ENCODE measurements around the gene MYO1E.

Gene MYO1E

GRCh38 chr15:59259137-59259943 is 113.3 kb downstream of the MYO1E start:
- DNase-seq (ENCODE audit: low spot score) = no peak

- no peak for DNase-seq (ENCODE audit: low spot score)
Measured at GRCh38 chr15:59258317-59258716, 114.4 kb downstream of the MYO1E start.

- no peak for DNase-seq (ENCODE audit: low spot score)
Measured at GRCh38 chr15:59257140-59257539, 115.5 kb downstream of the MYO1E start.

- DNase-seq (ENCODE audit: low spot score) = no peak
Measured at GRCh38 chr15:59256482-59256881, 116.2 kb downstream of the MYO1E start.

- no peak for DNase-seq (ENCODE audit: low spot score)
Measured at GRCh38 chr15:59255680-59256336, 116.9 kb downstream of the MYO1E start.

GRCh38 chr15:59252137-59252536 is 120.5 kb downstream of the MYO1E start:
- DNase-seq (ENCODE audit: low spot score) = no peak

- no peak for DNase-seq (ENCODE audit: low spot score)
Measured at GRCh38 chr15:59251001-59251845, 121.4 kb downstream of the MYO1E start.

GRCh38 chr15:59250249-59250648 is 122.4 kb downstream of the MYO1E start:
- DNase-seq (ENCODE audit: low spot score) = no peak

GRCh38 chr15:59249816-59250215 is 122.9 kb downstream of the MYO1E start:
- no peak for DNase-seq (ENCODE audit: low spot score)

GRCh38 chr15:59247364-59247763 is 125.3 kb downstream of the MYO1E start:
- peak; percentile 58 for DNase-seq (ENCODE audit: low spot score)

GRCh38 chr15:59245559-59245958 is 127.1 kb downstream of the MYO1E start:
- no peak for DNase-seq (ENCODE audit: low spot score)

GRCh38 chr15:59244337-59244736 is 128.3 kb downstream of the MYO1E start:
- no peak for DNase-seq (ENCODE audit: low spot score)

- DNase-seq (ENCODE audit: low spot score) = no peak
Measured at GRCh38 chr15:59243622-59244021, 129.0 kb downstream of the MYO1E start.

- no peak for DNase-seq (ENCODE audit: low spot score)
Measured at GRCh38 chr15:59242649-59243048, 130.0 kb downstream of the MYO1E start.

- no peak for DNase-seq (ENCODE audit: low spot score)
Measured at GRCh38 chr15:59240036-59240435, 132.6 kb downstream of the MYO1E start.

- no peak for DNase-seq (ENCODE audit: low spot score)
Measured at GRCh38 chr15:59237924-59238331, 134.7 kb downstream of the MYO1E start.

- DNase-seq (ENCODE audit: low spot score) = no peak
Measured at GRCh38 chr15:59237119-59237855, 135.4 kb downstream of the MYO1E start.

- DNase-seq (ENCODE audit: low spot score) = no peak
Measured at GRCh38 chr15:59236394-59236793, 136.3 kb downstream of the MYO1E start.

- no peak for DNase-seq (ENCODE audit: low spot score)
Measured at GRCh38 chr15:59232476-59232875, 140.2 kb downstream of the MYO1E start.

GRCh38 chr15:59230531-59231055 is 142.1 kb downstream of the MYO1E start:
- no peak for DNase-seq (ENCODE audit: low spot score)

- no peak for DNase-seq (ENCODE audit: low spot score)
Measured at GRCh38 chr15:59229453-59229852, 143.2 kb downstream of the MYO1E start.

GRCh38 chr15:59229015-59229414 is 143.7 kb downstream of the MYO1E start:
- DNase-seq (ENCODE audit: low spot score) = no peak
